Loucy (cell line): ENCODE results near the gene CLSTN3.

Source experiments
- EZH2phosphoT487 ChIP-seq: fragments of 200-600 bp; IDR thresholded peaks from 2 replicates; pipeline ENCODE4 v1.6.1; 2018; ENCODE audit warnings: antibody characterized with exemption, mild to moderate bottlenecking, moderate library complexity, borderline replicate concordance
- TF ChIP-seq, protein P1 (sequence below): fragments of 200-600 bp; sonication (generic); conservative IDR thresholded peaks from 2 replicates; pipeline ENCODE4 v1.5.1; 2014; ENCODE audit warnings: mild to moderate bottlenecking, antibody characterized with exemption, low read length

DNA sequence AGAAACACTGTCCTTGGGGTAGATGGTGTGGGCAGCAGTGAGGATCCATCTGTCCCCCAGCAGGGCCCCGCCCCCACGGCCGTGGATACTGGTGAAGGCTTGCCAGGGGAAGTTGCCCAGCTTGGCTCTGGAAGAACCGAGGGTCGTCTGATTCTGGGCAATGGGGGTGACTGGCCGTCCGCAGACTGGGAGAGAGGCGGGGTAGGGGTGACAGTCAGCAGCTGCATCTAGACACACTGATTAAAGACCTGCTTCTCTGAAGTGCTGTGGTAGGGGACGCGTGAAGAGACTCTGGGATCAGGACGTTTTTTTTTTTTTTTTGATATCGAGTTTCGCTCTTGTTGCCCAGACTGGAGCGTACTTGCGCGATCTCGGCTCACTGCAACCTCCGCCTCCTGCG, 33.2 kb upstream of the CLSTN3 start:
- TF ChIP-seq, protein P1, sequence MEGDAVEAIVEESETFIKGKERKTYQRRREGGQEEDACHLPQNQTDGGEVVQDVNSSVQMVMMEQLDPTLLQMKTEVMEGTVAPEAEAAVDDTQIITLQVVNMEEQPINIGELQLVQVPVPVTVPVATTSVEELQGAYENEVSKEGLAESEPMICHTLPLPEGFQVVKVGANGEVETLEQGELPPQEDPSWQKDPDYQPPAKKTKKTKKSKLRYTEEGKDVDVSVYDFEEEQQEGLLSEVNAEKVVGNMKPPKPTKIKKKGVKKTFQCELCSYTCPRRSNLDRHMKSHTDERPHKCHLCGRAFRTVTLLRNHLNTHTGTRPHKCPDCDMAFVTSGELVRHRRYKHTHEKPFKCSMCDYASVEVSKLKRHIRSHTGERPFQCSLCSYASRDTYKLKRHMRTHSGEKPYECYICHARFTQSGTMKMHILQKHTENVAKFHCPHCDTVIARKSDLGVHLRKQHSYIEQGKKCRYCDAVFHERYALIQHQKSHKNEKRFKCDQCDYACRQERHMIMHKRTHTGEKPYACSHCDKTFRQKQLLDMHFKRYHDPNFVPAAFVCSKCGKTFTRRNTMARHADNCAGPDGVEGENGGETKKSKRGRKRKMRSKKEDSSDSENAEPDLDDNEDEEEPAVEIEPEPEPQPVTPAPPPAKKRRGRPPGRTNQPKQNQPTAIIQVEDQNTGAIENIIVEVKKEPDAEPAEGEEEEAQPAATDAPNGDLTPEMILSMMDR = no peak
- TF ChIP-seq EZH2phosphoT487 = no peak
